Jurkat, Clone E6-1 (cell line): ENCODE results near the gene ZNF330.
"Not testable (repeated sequence)": the region's sequence is repeated elsewhere in the genome, so short reads cannot be mapped to it uniquely, and the experiment has no call there.

Source experiments
- DNase-seq: peaks from one replicate; pipeline ENCODE4 v3.0.0-alpha.2; 2011; ENCODE audit warnings: low read depth, low spot score
- H3K4me3 ChIP-seq: 2 replicates; pipeline ENCODE4 v1.5.1; 2011; ENCODE audit warnings: mild to moderate bottlenecking, low read length, control low read depth, moderate library complexity

Gene ZNF330

GRCh38 chr4:141227280-141227679, 6.6 kb downstream of the ZNF330 start:
- H3K4me3 ChIP-seq, DNase-seq: not testable (repeated sequence)

- no peak overlapping the region for H3K4me3 ChIP-seq
- DNase-seq: no peak
Observed at GRCh38 chr4:141229408-141230101, 8.9 kb downstream of the ZNF330 start.

- no peak overlapping the region for H3K4me3 ChIP-seq
- DNase-seq: no peak
Observed at GRCh38 chr4:141233673-141234072, 13.0 kb downstream of the ZNF330 start.

GRCh38 chr4:141238186-141238585, 17.5 kb downstream of the ZNF330 start:
- no peak overlapping the region for H3K4me3 ChIP-seq
- no peak for DNase-seq

- no peak for DNase-seq
- H3K4me3 ChIP-seq: no peak overlapping the region
Observed at GRCh38 chr4:141240259-141240658, 19.6 kb downstream of the ZNF330 start.

GRCh38 chr4:141240671-141241070, 20.0 kb downstream of the ZNF330 start:
- no peak overlapping the region for H3K4me3 ChIP-seq
- no peak for DNase-seq

DNA sequence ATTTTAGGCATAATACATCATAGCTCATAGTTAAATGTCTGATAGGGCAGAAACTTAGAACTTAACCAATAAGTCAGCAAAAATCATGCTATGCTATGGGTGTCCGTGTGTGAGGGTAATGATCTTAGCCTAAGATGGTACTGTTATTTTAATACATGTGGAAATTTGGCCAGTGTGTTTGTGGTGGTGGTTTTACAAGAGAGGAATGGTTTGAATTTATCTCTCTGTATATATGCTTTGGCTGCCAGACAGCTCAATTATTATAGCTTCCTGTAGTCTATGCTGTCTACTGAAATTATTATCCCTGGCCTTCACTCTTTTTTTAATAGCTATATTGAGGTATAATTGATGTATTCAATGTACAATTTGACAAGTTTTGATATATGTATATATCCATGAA, 21.3 kb downstream of the ZNF330 start:
- H3K4me3 ChIP-seq: no peak overlapping the region
- no peak for DNase-seq

GRCh38 chr4:141244419-141244818, 23.7 kb downstream of the ZNF330 start:
- H3K4me3 ChIP-seq: no peak overlapping the region
- no peak for DNase-seq

DNA sequence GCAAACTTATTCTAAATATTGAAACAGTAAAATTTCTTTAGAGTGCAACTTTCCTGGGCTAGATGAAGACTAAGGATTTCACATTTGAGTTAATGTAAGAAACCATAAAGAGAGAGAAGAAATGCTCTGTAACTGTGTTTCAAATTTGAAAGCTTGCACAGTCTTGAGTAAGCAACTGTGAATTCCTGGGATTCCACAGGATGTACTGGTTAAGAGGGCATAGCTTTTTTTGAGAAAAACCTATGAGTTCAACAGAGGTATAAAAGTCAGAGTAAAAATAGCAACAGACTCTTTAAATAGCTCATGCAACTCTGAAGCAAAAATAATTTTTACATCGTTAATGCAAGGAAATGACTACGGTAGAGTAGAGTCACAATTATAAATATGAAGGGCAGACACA, 25.5 kb downstream of the ZNF330 start:
- no peak overlapping the region for H3K4me3 ChIP-seq

DNA sequence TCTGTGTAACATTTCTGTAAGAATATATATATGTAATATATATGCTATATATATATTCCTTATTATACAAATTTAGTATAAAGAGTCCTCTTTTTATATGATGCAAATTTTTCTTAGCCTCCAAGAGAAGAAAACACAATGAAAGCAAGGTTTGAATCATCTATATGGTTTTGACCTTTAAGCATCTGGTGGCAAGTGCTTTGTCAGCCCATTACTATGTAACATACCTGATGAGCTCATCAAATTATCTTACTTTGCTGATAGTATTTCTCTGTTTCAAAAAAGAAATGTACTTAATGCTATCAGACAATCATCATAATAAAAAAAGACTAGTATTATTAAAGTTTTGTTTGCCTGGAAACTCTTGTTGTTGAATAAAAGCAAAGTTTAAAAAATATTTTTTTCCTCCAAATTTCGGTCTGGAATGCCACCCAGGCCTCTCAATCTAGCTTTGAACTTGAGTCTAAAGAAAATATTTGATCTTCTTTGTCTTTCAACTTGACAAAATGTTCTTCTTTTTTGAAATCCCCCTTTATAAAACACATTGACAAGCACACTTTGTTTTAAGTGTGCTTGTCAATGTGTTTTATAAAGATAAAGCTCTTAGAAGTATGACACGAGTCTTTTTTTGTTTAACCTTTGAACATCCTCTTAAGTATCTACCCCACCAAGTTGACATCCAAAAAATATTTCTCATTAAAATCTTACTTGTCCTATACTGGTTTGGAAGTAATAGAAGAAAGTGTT, 26.2 kb downstream of the ZNF330 start:
- H3K4me3 ChIP-seq: no peak overlapping the region
- DNase-seq: no peak

More for the DNA sequence above, 25.5 kb downstream of the ZNF330 start:
- no peak for DNase-seq

DNA sequence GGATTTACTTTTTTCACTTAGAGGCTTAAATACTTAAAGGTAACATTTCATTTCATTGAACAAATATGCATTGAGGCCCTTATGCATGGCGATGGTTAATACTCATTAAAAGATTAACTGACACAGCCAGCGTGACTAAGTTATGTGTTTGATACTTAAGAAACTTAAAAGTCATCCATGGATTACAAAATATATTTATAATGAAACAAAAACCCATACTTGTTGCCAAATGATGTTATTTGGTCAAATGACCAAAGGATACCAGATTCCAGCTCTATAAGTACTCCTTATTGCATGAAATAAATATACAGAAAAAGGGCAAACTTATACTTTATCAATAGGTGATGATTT, 26.7 kb downstream of the ZNF330 start:
- no peak for DNase-seq
- no peak overlapping the region for H3K4me3 ChIP-seq

GRCh38 chr4:141248029-141248428, 27.3 kb downstream of the ZNF330 start:
- DNase-seq: no peak

GRCh38 chr4:141248486-141248885, 27.8 kb downstream of the ZNF330 start:
- DNase-seq: no peak
- no peak overlapping the region for H3K4me3 ChIP-seq

More at GRCh38 chr4:141248029-141248428, 27.3 kb downstream of the ZNF330 start:
- H3K4me3 ChIP-seq: no peak overlapping the region

DNA sequence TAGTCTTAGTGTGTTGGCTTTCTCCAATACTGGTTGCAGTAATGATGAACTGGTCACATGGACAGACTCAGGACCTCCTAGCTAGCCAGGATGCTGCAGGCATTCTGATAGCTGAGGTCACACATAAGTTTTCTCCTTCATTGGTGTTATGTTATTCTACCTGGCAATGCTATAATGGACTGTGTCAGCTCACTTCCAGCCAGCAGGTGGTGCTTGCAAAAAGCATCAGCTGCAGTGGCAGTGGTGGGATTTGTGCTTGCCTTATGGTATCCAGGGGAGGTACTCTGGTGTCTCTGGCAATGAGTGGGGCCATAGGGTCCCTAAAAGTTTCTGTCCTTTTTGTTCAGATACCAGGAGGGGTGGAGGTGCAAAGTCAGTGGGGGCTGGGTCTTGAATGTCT, 33.6 kb downstream of the ZNF330 start:
- peak; percentile 4 for DNase-seq
- no peak overlapping the region for H3K4me3 ChIP-seq

DNA sequence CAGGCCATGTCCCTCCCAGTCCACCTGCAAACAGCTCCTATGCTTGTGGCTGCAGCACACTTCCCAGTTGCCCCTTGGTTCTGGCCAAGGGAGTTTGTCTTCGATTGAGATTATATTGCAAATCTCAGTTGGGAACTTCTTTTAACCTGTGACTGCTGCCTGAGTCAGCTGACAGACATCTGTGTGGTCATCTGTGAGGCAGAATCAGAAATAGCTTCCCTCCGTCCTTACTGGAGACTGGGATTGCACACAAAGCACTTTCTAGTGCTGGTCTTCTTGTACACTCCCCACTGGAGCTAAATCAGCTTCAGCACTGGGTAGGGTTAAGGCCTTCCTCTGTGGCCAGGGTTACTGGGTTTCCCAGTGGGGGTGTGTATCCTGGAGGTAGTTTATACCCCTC, 34.3 kb downstream of the ZNF330 start:
- H3K4me3 ChIP-seq: no peak overlapping the region
- DNase-seq: no peak

DNA sequence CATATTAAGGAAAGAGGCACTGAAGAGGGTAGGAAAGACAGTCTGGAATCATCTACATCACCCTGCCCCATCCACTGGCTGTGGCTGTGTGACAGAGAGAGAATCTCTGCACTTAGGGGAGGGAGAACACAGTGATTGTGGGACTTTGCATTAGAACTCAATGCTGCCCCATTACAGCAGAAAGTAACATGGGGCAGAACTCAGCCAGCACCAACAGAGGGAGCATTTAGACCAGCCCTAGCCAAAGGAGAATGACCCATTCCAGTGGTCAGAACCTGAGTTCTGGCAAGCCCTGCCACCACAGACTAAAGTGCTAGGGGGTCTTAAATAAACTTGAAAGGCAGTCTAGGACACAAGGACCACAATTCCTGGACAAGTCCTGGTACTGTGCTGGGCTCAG, 37.9 kb downstream of the ZNF330 start:
- no peak overlapping the region for H3K4me3 ChIP-seq
- DNase-seq: no peak

- no peak overlapping the region for H3K4me3 ChIP-seq
- DNase-seq: no peak
Observed at GRCh38 chr4:141275834-141276233, 55.1 kb downstream of the ZNF330 start.

DNA sequence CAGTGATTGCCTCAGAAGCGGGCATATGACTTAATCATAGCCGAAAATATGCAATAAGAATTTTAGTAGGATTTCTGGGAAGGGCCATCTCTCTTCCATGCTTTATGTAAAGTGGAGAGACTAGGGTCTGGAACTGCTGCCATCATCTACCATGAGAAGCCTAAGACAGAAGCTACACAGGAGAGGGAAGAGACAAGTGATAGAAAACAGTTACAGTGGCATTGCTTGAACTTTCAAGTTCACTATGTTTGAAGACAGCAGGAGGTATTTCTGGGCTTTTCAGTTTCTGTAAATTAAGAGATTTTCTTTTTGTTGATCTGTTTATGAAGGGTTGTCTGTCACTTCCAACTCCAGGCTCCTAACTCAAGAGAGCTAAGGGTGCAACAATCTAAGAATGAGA, 62.5 kb downstream of the ZNF330 start:
- DNase-seq: no peak
- H3K4me3 ChIP-seq: no peak overlapping the region

GRCh38 chr4:141283563-141283962, 62.9 kb downstream of the ZNF330 start:
- no peak overlapping the region for H3K4me3 ChIP-seq
- no peak for DNase-seq
